GM19328 (cell line): ENCODE results near the gene EPO.

Experiments
- ATAC-seq: cut with Tn5 transposase; IDR thresholded peaks from one replicate; pipeline ENCODE4 v1.9.1; 2021; ENCODE audit warnings: mild to moderate bottlenecking, moderate library complexity; ENCODE audit not compliant: unreplicated experiment

The EPO gene

GRCh38 chr7:100720279-100720670, at the start of gene EPO:
TSS of gene EPO (plus strand) at chr7:100720468. CDS start at chr7:100720981, 513 bp downstream.
- ATAC-seq, result no peak

- ATAC-seq, result no peak
Measured at GRCh38 chr7:100671353-100672327, 48.6 kb upstream of the EPO start.

GRCh38 chr7:100673302-100673941, 46.8 kb upstream of the EPO start, which contains the start of gene GNB2:
TSS of gene GNB2 (plus strand) at chr7:100673740. CDS start at chr7:100676266, 2,526 bp downstream.
- peak; percentile 60 for ATAC-seq

GRCh38 chr7:100673942-100674410, 46.3 kb upstream of the EPO start:
- no peak for ATAC-seq

- no peak for ATAC-seq
Measured at GRCh38 chr7:100674411-100675104, 45.7 kb upstream of the EPO start.

- no peak for ATAC-seq
Measured at GRCh38 chr7:100675105-100675451, 45.2 kb upstream of the EPO start.

GRCh38 chr7:100675581-100676350, 44.5 kb upstream of the EPO start:
- ATAC-seq, result peak; percentile 36

- no peak for ATAC-seq
Measured at GRCh38 chr7:100676501-100677306, 43.6 kb upstream of the EPO start.

GRCh38 chr7:100677308-100678267, 42.7 kb upstream of the EPO start:
- no peak for ATAC-seq

- ATAC-seq, result no peak
Measured at GRCh38 chr7:100678291-100678984, 41.8 kb upstream of the EPO start.

GRCh38 chr7:100679129-100679926, 40.9 kb upstream of the EPO start:
- ATAC-seq, result no peak

GRCh38 chr7:100679927-100680575, 40.2 kb upstream of the EPO start:
- ATAC-seq, result no peak

- no peak for ATAC-seq
Measured at GRCh38 chr7:100680576-100681271, 39.5 kb upstream of the EPO start.

GRCh38 chr7:100681491-100682227, 38.6 kb upstream of the EPO start:
- ATAC-seq, result no peak

GRCh38 chr7:100682228-100682741, 38.0 kb upstream of the EPO start:
- ATAC-seq, result no peak
